ENCODE measurements around the gene INHBA. TPM values are rescaled to one million over a fixed set of nuclear protein-coding genes. Genes with fewer than 3 reads are reported as not detected.

Gene INHBA
- total RNA-seq (under 1 TPM; 0.12 to 0.49 (median 0.29) TPM), polyA plus RNA-seq (under 1 TPM; 0.05 to 0.15 (median 0.09) TPM)
- long read RNA-seq, donor 1, result 0 reads
- long read RNA-seq, donor 2, result 0 reads

GRCh38 chr7:41702635-41703371 lies at the start of gene INHBA:
Gene INHBA (minus strand): TSS chr7:41703090. CDS start chr7:41700374, 2,716 bp downstream.
- no peak for TF ChIP-seq CTCF (IDR thresholded peaks at IDR 0.05)
- intact Hi-C loops (cut with DNase I), result no loop called here
- WGBS, 3 donors, result 62 to 80% (median 75%) methylated on average over 3 of the region's 3 CpGs
- no peaks in the 10 kb centered on the region for H3K36me3 ChIP-seq (ENCODE audit: insufficient read depth in 1 of 2, low read depth in 1 of 2)
- peaks cover 8% of the 10 kb centered on the region for H3K4me1 ChIP-seq
- H3K27me3 ChIP-seq (ENCODE audit: insufficient read depth in 3 of 3, low read length in 2 of 3), result peaks cover 0 to 37% (median 6%) of the 10 kb centered on the region in 3 donors
- H3K4me3 ChIP-seq, result no peak within 1 kb of the TSS
- ATAC-seq (no peak), DNase-seq (no peak)
- no peak within 1 kb of the TSS for H3K27ac ChIP-seq
- no peaks in the 10 kb centered on the region for H3K9me3 ChIP-seq

GRCh38 chr7:41752615-41753014 lies 49.7 kb upstream of the INHBA start:
- no peak for ATAC-seq
- H3K4me3 ChIP-seq, result no peak overlapping the region
- H3K36me3 ChIP-seq (ENCODE audit: insufficient read depth in 1 of 2, low read depth in 1 of 2), result no peaks in the 10 kb centered on the region
- no peak for TF ChIP-seq CTCF (IDR thresholded peaks at IDR 0.05)
- no peak overlapping the region for H3K27ac ChIP-seq
- no peaks in the 10 kb centered on the region for H3K4me1 ChIP-seq
- intact Hi-C loops (cut with DNase I), result no loop called here
- H3K27me3 ChIP-seq (ENCODE audit: insufficient read depth in 3 of 3, low read length in 2 of 3), result no peaks in the 10 kb centered on the region
- H3K9me3 ChIP-seq, result no peaks in the 10 kb centered on the region
- WGBS, 3 donors, result 79 to 85% (median 81%) methylated on average over 2 of the region's 2 CpGs
- DNase-seq, result no peak

DNA sequence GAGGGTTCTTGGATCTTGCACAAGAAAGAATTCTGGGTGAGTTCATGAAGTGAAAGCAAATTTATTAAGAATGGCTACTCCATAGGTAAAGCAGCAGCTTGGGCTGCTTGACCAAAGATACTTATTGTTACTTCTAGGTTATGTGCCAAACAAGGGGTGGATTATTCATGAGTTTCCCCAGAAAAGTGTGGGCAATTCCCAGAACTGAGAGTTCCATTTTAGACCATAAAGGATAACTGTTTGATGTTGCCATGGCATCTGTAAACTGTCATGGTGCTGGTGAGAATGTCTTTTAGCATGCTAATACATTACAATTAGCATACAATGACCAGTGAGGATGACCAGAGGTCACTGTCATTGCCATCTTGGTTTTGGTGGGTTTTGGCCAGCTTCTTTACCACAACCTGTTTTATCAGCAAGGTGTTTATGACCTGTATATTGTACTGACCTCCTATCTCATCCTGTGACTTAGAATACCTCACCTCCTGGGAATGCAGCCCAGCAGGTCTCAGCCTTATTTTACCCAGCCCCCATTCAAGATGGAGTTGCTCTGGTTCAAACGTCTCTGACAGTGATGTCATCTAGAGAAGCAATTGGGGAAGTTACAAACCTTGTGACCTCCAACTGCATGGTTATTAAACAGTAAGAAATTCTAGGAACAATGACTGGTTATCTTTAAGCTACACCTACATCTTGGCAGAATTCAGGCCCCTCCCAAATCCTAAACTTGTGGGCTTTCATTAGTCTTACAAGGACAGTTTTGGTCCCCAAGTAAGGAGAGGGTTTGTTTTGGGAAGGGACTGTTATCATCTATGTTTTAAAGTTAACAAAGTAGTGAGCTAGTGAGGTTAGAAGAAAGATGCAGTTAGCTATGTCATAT lies 48.0 kb upstream of the INHBA start:
- Histone ChIP-seq H3K36me3 (ENCODE audit: insufficient read depth in 1 of 2, low read depth in 1 of 2) (no peaks in the 10 kb centered on the region), H3K4me3 (no peak overlapping the region), H3K27ac (no peak overlapping the region), H3K9me3 (no peaks in the 10 kb centered on the region), H3K4me1 (no peaks in the 10 kb centered on the region), H3K27me3 (ENCODE audit: insufficient read depth in 3 of 3, low read length in 2 of 3) (no peaks in the 10 kb centered on the region)
- 14 to 38% (median 21%) methylated on average over 1 of the region's 1 CpG for WGBS, 3 donors
- no peak for DNase-seq
- intact Hi-C loops (cut with DNase I), result no loop called here
- no peak for ATAC-seq
- no peak for TF ChIP-seq CTCF (IDR thresholded peaks at IDR 0.05)

DNA sequence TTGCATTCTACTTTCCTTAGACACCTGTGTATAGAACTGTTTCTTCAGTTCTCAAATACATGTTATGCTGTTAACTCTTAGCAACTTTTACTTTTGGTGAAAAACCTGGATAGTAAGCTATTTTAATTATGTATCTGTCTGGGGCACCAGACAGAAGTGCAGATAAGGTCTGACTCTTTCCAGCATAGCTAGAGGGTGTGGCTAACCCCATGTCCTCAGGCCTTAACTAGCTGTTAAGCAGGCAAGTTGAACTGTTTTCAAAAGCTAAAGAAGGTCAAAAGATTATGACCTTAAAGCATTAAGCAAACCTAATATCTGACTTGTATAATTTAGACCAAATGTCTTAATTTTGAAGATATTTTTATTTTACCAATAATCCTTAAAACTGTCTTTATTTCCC lies 45.1 kb upstream of the INHBA start:
- H3K27me3 ChIP-seq (ENCODE audit: insufficient read depth in 3 of 3, low read length in 2 of 3), result no peaks in the 10 kb centered on the region
- H3K36me3 ChIP-seq (ENCODE audit: insufficient read depth in 1 of 2, low read depth in 1 of 2), result no peaks in the 10 kb centered on the region
- H3K4me3 ChIP-seq, result no peak overlapping the region
- ATAC-seq, result no peak
- no peak for DNase-seq
- H3K4me1 ChIP-seq, result no peaks in the 10 kb centered on the region
- H3K27ac ChIP-seq, result no peak overlapping the region
- TF ChIP-seq CTCF (IDR thresholded peaks at IDR 0.05), result no peak
- intact Hi-C loops (cut with DNase I), result no loop called here
- H3K9me3 ChIP-seq, result no peaks in the 10 kb centered on the region

Measured in psoas muscle (tissue), 8 donors.